Glutamatergic neuron (in vitro differentiated cells): ENCODE measurements around the gene CD93. TPM values are rescaled to one million over a fixed set of nuclear protein-coding genes. Genes with fewer than 3 reads are reported as not detected.

Experiments used
- DNase-seq: peaks from one replicate; pipeline ENCODE4 v3.0.0; 2022
- H3K27ac Mint-ChIP-seq: one replicate; pipeline ENCODE4 v1.8.0; 2020; ENCODE audit warnings: mild to moderate bottlenecking, mixed read lengths, inconsistent platforms; ENCODE audit not compliant: unreplicated experiment
- H3K27me3 Mint-ChIP-seq: one replicate; pipeline ENCODE4 v1.8.0; 2020; ENCODE audit warnings: mild to moderate bottlenecking, moderate library complexity, mixed read lengths, inconsistent platforms; ENCODE audit not compliant: unreplicated experiment
- H3K36me3 Mint-ChIP-seq: one replicate; pipeline ENCODE4 v1.8.0; 2020; ENCODE audit warnings: mild to moderate bottlenecking, mixed read lengths, inconsistent platforms; ENCODE audit not compliant: unreplicated experiment
- H3K4me1 Mint-ChIP-seq: one replicate; pipeline ENCODE4 v1.8.0; 2020; ENCODE audit warnings: mild to moderate bottlenecking, low read depth, mixed read lengths, inconsistent platforms; ENCODE audit not compliant: unreplicated experiment
- H3K4me3 Mint-ChIP-seq: one replicate; pipeline ENCODE4 v1.8.0; 2020; ENCODE audit warnings: mild to moderate bottlenecking, mixed read lengths, inconsistent platforms; ENCODE audit not compliant: unreplicated experiment
- H3K9me3 Mint-ChIP-seq: one replicate; pipeline ENCODE4 v1.8.0; 2020; ENCODE audit warnings: mild to moderate bottlenecking, moderate library complexity, mixed read lengths, inconsistent platforms; ENCODE audit not compliant: unreplicated experiment
- total RNA-seq: library from RNA; stranded (reverse); fragmentation: NEBNext Ultra II Directional; extraction: Animal tissue kit (Norgen Biotek cat#: 25700); gene quantifications from one replicate; pipeline ENCODE4 v1.2.1, GENCODE V29; 2021; ENCODE audit not compliant: unreplicated experiment
- TF ChIP-seq, protein P1 (sequence below): fragments of 200-600 bp; sonication (generic); IDR thresholded peaks from one replicate; pipeline ENCODE4 v1.5.0; 2021; ENCODE audit not compliant: partially characterized antibody, unreplicated experiment

The CD93 gene
- total RNA-seq, 1 donor from 2014 or later, result not detected

DNA sequence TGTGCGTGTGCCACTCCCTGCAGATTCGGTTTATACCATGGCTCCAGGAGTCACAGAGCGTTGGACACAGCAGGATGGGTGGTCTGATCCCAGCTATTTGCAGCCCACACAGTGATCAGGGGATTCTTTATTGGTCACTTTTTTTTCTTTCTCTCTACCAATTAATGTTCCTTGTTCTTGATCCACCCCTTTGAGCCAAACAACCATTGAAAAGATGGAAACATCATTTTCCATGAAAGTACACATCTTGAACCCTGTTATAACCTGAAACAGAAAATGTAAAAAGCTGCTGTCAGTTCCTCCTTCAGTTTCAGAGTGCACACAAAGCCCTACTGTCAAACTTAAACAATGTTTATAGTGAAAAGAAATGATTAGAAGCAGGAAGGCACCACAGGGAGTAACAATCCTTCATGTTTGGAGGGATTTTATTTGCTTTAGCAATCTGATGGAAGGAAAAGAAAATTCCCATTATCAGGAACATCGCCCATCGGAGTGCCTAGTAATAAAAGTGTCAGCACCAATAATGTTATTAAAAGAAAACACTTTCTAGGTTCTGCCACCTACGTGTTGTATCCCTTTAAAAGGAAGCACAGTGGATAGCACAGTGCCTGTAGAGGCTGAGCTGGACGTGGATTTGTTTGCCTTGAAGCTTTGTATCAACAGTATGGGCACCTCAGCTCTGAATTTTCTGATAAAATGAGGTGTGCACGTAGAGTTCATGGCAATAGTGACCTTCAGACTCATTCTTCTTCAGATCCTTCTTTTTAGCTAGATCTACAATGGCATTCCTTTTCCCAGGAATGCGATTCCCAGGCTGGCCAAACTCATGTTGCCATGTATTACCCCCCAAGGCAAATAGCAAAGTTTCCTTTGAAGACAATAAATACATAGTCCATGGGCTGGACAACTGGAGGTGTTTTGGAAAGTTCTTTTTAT, 20.6 kb downstream of the CD93 start:
- Mint-ChIP-seq H3K36me3 (no peaks in the 10 kb centered on the region), H3K4me1 (peaks cover 4% of the 10 kb centered on the region), H3K4me3 (no peak overlapping the region), H3K27me3 (peaks cover 2% of the 10 kb centered on the region), H3K27ac (no peak overlapping the region), H3K9me3 (no peaks in the 10 kb centered on the region)
- DNase-seq, result no peak
- TF ChIP-seq, protein P1, sequence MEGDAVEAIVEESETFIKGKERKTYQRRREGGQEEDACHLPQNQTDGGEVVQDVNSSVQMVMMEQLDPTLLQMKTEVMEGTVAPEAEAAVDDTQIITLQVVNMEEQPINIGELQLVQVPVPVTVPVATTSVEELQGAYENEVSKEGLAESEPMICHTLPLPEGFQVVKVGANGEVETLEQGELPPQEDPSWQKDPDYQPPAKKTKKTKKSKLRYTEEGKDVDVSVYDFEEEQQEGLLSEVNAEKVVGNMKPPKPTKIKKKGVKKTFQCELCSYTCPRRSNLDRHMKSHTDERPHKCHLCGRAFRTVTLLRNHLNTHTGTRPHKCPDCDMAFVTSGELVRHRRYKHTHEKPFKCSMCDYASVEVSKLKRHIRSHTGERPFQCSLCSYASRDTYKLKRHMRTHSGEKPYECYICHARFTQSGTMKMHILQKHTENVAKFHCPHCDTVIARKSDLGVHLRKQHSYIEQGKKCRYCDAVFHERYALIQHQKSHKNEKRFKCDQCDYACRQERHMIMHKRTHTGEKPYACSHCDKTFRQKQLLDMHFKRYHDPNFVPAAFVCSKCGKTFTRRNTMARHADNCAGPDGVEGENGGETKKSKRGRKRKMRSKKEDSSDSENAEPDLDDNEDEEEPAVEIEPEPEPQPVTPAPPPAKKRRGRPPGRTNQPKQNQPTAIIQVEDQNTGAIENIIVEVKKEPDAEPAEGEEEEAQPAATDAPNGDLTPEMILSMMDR, result no peak

DNA sequence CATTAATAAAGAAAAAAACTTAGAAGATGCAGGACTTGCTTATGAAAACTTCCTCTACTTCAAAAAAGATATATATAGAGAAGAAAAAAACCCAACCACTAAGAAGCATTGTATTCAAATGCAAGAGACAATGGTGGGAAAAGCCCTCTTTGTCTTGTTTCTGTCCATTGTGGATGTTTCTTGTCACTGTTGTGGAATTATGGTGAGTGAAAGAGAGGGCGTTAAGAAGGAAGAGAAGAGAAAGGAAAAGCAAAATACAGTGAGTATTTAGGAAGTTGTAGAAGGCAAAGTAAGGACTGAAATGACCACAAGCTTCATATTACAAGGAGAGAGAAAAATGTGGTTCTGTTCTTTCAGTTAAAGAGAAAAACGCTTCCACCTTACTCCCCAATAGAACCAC, 22.5 kb downstream of the CD93 start:
- no peak overlapping the region for H3K4me3 Mint-ChIP-seq
- H3K36me3 Mint-ChIP-seq, result no peaks in the 10 kb centered on the region
- peaks cover 4% of the 10 kb centered on the region for H3K4me1 Mint-ChIP-seq
- peaks cover 2% of the 10 kb centered on the region for H3K27me3 Mint-ChIP-seq
- H3K27ac Mint-ChIP-seq, result no peak overlapping the region
- no peaks in the 10 kb centered on the region for H3K9me3 Mint-ChIP-seq
- no peak for DNase-seq
- TF ChIP-seq, protein P1, result no peak

DNA sequence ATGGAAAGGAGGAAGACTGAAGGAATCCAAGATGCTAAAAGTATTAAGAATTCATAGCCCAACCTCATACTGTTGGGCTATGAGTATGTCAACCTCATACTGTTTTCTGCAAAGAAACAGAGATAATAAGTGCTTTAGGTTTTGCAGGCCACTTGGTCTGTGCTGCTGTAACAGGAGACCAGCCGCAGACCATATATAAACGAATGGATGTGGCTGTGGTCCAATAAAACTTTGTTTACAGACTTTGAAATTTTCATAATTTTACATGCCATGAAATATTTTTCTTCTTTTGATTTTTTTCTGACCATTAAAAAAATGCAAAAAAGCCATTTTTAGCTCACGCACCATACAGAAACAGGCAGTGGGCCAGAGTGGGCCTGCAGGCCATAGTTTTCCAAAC, 23.0 kb downstream of the CD93 start:
- DNase-seq, result no peak
- no peaks in the 10 kb centered on the region for H3K36me3 Mint-ChIP-seq
- H3K4me1 Mint-ChIP-seq, result peaks cover 4% of the 10 kb centered on the region
- no peaks in the 10 kb centered on the region for H3K9me3 Mint-ChIP-seq
- no peak overlapping the region for H3K4me3 Mint-ChIP-seq
- no peaks in the 10 kb centered on the region for H3K27me3 Mint-ChIP-seq
- TF ChIP-seq, protein P1, result no peak
- no peak overlapping the region for H3K27ac Mint-ChIP-seq

DNA sequence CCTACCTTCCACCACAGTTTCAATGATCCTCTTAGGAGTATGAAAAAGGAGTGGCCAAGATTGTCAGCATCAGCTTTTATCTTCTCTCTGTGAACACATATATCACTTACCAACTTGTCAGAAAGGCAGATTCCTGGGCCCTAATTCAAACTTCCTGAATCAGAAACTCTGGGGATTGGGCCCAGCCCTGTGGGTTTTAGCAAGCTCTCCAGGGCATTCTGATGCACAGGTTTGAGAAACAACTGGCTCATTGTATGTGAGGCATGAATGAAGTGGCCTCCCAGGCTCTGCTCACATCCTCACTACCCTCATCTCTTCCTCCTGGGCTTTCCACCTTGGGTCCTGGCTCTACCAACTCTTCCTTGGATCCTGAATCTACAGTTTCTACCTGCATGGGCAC, 23.5 kb downstream of the CD93 start:
- DNase-seq, result no peak
- peaks cover 4% of the 10 kb centered on the region for H3K4me1 Mint-ChIP-seq

More for the DNA sequence above, 23.5 kb downstream of the CD93 start:
- TF ChIP-seq, protein P1, result no peak
- H3K4me3 Mint-ChIP-seq, result no peak overlapping the region
- H3K36me3 Mint-ChIP-seq, result no peaks in the 10 kb centered on the region
- H3K27ac Mint-ChIP-seq, result no peak overlapping the region
- no peaks in the 10 kb centered on the region for H3K9me3 Mint-ChIP-seq
- no peaks in the 10 kb centered on the region for H3K27me3 Mint-ChIP-seq
